NCI-H2107 treated with DMSO at 0.1 percent for 48 hours (cell line): ENCODE results near the gene RAB11FIP3.

Experiments used
- DNase-seq: peaks from one replicate; lab custom pipeline; 2025; ENCODE audit not compliant: unreplicated experiment; lab: John Stamatoyannopoulos, UW

The RAB11FIP3 gene

DNA sequence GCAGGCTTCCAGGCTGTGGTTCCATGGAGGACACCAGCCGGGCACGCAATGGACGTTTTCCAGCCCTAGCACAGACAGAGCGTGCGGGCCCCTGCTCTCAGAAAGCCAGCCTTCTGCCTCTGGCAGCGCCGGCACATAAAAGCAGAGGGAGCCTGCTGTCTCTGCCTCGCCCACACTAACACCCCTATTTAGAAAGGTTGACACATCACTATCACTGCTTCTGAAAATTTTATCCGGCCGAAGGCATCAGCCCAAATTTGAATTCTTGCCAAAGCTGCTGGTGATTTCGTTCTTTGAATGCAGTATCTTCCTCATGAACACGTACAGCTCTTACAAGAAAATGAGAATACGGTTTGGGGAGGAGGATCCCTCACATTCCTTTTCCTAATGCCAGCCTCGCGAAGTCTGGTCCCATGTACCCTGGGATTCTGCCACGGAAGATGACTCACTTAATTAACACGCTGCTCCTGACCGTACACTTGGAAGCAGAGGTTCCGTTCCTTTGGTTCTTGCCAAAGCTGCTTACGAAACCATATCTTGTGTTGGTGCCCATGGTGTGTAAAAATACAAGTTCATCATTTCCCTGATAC lies 1.3 kb upstream of the RAB11FIP3 start:
- DNase-seq: no peak

GRCh38 chr16:424623-425081 lies 797 bp upstream of the RAB11FIP3 start:
- DNase-seq: no peak

GRCh38 chr16:425740-426114 lies 278 bp downstream of the RAB11FIP3 start:
- no peak for DNase-seq

GRCh38 chr16:426115-426905 lies 861 bp downstream of the RAB11FIP3 start:
- no peak for DNase-seq

DNA sequence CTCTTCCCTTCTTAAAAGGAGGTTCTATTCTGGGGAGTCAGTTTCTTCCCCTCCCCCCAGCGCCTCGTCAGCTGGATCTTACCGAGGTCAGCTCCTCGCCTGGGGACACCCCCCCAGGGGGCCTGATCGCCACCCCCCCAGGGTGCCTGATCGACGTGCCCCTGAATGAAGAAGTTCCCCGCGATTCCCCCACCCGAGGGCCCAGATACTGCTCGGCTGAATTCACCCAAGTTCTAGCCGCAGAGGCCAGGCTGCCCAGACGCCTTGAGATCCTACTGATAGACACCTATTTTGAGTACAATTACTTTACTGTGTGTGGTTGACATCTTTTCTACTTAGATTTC lies 1.4 kb downstream of the RAB11FIP3 start:
- DNase-seq: no peak

DNA sequence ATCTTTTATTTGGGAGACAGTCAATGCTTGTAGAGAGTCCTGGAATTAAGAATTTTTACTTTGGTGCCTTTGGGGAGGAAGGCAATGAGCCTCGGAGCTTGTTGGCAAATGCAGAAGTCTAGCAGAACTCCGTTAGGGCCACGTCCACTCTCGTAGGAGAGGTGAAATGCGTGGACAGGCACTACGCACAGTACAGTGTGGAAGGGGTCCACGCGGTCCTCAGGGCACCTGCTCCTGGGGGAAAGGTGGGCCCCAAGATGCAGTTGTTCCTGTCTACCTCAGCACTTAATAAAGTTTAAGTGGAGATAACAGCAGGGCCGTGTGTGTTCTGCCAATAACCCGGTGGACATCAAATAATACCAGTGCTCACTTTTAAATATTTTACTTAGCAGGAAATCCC lies 1.8 kb downstream of the RAB11FIP3 start:
- DNase-seq: no peak

DNA sequence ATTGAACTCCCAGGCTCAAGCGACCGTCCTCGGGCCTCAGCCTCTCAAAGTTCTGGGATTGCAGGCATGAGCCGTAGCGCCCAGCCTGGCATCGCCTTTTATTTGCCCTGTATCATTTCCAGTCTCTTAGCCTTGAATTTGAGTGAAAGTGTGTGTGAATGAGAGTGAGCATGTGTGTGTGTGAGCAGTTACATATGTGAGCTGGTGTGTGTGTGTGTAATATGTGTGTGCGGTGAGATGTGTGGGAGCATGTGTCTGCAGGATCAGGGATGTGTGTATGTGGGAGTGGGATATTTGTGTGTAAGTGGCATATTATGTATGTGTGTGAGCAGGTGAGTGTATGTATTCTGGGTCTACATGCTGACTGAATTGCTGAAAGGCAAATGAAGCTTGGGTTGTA lies 5.5 kb downstream of the RAB11FIP3 start:
- DNase-seq: no peak

- DNase-seq: no peak
Measured at GRCh38 chr16:440627-441026, 15.2 kb downstream of the RAB11FIP3 start.

DNA sequence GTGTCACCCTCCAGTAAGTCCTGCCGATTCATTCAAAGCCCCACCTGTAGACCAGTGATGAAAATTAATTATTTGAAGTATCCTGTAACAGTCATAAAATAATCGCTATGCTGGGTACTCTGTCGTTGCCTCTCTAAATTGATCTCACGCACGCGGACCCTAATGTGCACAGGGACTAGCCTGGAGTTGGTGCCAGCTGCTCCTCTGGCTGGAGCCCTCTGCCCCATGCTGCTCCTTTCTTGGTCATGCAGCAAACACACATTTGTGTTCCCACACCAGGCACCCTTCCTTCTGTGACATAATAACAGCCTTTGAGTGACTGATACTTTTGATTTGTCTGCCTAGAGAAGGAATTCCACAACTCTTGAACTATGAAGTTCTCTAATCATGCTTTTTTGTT lies 16.0 kb downstream of the RAB11FIP3 start:
- no peak for DNase-seq

- DNase-seq: no peak
Measured at GRCh38 chr16:442976-443375, 17.5 kb downstream of the RAB11FIP3 start.

GRCh38 chr16:444027-444426 lies 18.6 kb downstream of the RAB11FIP3 start:
- no peak for DNase-seq

GRCh38 chr16:445566-445965 lies 20.1 kb downstream of the RAB11FIP3 start:
- no peak for DNase-seq

- no peak for DNase-seq
Measured at GRCh38 chr16:450385-450784, 24.9 kb downstream of the RAB11FIP3 start.

- DNase-seq: peak; percentile 95
Measured at GRCh38 chr16:450785-451512, 25.5 kb downstream of the RAB11FIP3 start.

DNA sequence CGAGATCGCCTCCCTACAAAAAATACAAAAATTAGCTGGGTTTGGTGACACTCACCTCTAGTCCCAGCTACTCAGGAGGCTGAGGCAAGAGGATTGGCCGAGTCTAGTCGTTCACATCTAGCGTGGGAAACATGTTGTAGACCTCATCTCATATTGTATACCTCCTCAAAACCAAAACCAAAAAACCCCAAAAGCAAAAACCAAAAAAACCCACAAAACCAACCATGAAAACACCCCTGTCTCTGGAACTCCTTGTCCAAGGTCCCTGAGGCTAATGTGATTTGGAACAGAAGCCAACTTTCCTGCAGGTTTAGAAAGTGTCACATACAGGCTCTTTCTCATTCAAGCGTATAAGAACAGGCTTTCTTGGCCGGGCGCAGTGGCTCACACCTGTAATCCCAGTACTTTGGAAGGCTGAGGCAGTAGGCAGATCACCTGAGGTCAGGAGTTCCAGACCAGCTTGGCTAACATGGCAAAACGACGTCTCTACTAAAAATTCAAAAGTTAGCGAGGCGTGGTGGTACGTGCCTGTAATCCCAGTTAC lies 29.0 kb downstream of the RAB11FIP3 start:
- DNase-seq: no peak

DNA sequence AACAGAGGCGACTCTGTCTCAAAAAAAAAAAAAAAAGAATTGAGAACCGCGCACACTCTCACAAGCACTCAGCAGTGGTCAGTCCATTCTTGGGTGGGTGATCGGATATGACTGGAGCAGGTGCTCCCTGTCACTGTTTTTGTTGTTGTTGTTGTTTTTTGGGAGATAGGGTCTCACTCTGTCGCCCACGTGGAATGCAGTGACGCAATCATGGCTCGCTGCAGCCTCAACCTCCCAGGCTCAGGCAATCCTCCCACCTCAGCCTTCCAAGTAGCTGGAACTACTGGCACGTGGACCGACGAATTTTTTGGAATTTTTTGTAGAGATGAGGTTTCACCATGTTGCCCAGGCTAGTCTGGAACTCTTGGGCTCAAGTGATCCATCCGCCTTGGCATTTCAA lies 30.0 kb downstream of the RAB11FIP3 start:
- DNase-seq: no peak

DNA sequence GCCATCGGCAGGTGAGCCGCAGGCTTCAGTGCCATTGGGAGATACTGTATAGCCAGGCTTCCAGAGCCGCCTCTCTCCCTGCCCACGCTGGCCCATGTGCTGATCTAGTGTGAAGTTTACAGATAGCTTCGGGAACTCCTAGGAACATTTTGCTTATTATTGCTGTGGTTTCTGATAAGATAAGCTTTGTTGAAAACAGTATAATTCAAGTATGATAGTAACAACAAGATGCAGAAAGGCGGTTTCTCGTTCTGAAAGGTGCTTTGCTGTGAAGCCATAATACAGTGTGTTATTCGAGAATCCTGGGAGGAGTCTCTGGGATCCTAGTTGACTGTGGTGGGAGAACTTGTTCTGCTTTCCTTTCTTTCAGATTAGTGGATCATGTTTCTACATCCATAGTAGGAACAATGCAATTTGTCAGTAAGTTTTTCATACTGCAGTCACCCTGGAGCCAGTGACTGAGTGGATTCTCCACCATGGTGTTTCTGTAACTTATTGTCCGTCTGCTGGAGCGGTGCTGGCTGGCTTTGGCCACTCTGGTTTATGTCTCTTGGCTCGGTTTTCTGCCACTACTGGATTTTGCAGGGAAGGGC lies 31.5 kb downstream of the RAB11FIP3 start:
- peak; percentile 92 for DNase-seq

GRCh38 chr16:457732-458400 lies 32.4 kb downstream of the RAB11FIP3 start:
- no peak for DNase-seq

- no peak for DNase-seq
Measured at GRCh38 chr16:459761-460160, 34.3 kb downstream of the RAB11FIP3 start.

GRCh38 chr16:460787-461186 lies 35.3 kb downstream of the RAB11FIP3 start:
- no peak for DNase-seq

- DNase-seq: no peak
Measured at GRCh38 chr16:463071-463470, 37.6 kb downstream of the RAB11FIP3 start.
